Gastrocnemius medialis (tissue), 4 donors: Measurements from ENCODE around the gene SLC11A2.

ENCODE experiments used
- CTCF ChIP-seq, 5 experiments: fragments of 450-650 bp in 3 of 5; fragments of 200-600 bp in 2 of 5; sonication (generic) in 2 of 5; IDR thresholded peaks in 4 of 5; conservative IDR thresholded peaks in 1 of 5; 1 replicate in 4 of 5; 2 replicates in 1 of 5; pipeline ENCODE4 v1.5.1; 2016 to 2019; ENCODE audit warnings: antibody characterized with exemption in 5 of 5, mild to moderate bottlenecking in 3 of 5, moderate library complexity in 3 of 5
- POLR2A ChIP-seq, 2 donors: fragments of 450-650 bp; IDR thresholded peaks; one replicate each; pipeline ENCODE4 v1.6.1; 2017; ENCODE audit warnings: antibody characterized with exemption in 2 of 2, mild to moderate bottlenecking in 2 of 2, moderate library complexity in 2 of 2

GRCh38 chr12:50953047-50953446 lies 73.1 kb downstream of the SLC11A2 start:
- no peak for TF ChIP-seq CTCF (IDR thresholded peaks at IDR 0.05 in 4 of 5, conservative IDR thresholded peaks at IDR 0.05 in 1 of 5)
- TF ChIP-seq POLR2A (IDR thresholded peaks at IDR 0.05), result no peak
